GM12874 (cell line): ENCODE results near the gene KRT3.

Experiments used
- TF ChIP-seq, protein P1 (sequence below): IDR thresholded peaks from 2 replicates; pipeline ENCODE4 v1.5.1; 2011; ENCODE audit warnings: low read depth, mild to moderate bottlenecking, control low read depth, low read length, moderate library complexity; ENCODE audit not compliant: insufficient read depth

Gene KRT3

DNA sequence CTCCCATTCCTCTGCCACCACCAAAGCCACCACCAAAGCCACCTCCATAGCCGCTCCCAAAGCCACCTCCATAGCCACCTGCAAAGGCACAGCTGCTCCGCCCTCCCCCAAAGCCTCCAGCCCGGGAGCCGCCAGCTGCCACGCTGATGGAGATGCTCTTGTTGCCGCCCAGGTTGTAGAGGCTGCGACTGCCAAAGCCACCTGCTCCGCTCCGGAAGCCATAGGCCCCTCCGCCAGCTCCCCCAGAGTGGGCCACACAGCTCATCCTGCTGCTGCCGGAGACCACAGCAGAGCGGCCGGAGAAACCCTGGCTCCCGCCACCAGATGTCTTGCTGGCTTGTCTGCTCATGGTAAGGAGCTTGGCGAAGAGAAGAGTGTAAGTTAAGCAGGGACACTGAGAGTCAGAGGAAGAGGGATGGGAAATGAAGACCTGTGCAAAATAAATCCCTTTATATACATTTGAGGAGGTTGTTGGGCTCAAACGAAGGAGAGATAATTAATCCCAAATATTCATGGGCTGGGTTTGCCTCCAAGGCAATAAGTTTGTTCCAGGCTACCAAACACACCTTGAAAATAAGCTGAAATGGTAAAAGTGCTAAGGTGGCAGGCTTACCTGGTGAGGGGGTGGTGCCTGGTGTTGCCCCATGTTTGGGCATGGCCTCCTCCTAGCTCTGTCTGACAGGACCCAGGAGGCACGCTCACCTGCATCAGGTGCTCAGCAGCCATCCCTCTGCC lies at the start of gene KRT3:
TSS of gene KRT3 (minus strand) at position 424 of the 735 bp plus-strand sequence. CDS start at position 349, 75 bp downstream.
- TF ChIP-seq, protein P1, sequence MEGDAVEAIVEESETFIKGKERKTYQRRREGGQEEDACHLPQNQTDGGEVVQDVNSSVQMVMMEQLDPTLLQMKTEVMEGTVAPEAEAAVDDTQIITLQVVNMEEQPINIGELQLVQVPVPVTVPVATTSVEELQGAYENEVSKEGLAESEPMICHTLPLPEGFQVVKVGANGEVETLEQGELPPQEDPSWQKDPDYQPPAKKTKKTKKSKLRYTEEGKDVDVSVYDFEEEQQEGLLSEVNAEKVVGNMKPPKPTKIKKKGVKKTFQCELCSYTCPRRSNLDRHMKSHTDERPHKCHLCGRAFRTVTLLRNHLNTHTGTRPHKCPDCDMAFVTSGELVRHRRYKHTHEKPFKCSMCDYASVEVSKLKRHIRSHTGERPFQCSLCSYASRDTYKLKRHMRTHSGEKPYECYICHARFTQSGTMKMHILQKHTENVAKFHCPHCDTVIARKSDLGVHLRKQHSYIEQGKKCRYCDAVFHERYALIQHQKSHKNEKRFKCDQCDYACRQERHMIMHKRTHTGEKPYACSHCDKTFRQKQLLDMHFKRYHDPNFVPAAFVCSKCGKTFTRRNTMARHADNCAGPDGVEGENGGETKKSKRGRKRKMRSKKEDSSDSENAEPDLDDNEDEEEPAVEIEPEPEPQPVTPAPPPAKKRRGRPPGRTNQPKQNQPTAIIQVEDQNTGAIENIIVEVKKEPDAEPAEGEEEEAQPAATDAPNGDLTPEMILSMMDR: no peak

DNA sequence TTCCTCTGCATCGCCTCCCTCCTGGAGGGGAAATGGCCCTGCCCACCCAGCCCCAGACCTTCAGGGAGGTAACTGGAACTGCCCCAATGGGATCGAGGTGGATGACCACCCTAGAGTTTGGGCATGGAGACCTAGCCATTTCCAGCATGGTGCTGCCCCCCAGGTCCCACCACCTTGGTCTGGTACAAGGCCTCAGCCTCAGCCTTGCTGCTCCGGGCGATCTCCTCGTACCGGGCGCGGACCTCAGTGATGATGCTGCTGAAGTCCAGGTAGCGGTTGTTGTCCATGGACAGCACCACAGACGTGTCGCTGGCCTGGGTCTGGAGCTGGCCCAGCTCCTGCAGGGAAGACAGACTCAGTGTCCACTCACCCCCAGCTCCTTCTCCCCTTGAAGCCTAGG lies 48.5 kb upstream of the KRT3 start:
- TF ChIP-seq, protein P1: no peak

DNA sequence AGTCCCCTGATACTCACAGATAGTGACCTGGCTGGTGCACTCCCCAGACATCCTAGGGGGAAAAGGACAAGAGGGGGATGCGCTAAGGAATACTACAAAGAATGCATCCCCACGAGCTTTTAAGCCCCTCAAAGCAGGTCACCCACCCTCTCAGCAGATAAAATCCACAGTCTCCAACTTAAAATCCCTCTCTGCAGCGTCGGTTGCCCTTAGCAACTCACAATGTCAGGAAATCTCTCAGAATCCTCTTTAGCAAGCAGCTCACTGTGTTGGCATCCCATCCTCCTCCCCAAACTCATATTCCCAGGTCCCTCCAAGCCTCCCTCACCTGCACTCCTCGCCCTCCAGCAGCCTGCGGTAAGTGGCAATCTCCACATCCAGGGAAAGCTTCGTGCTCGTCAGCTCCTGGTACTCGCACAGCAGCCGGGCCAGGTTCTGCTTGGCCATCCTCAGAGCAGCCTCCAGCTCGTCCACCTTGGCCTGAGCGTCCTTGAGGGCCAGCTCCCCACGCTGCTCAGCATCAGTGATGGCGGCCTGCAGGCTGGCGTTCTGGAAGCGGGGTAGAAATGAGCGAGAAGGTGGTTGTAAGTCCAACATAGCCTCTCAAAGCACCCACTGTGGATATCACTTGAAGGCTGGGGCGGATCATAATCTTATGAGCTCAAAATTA lies 43.7 kb upstream of the KRT3 start:
- TF ChIP-seq, protein P1: no peak

DNA sequence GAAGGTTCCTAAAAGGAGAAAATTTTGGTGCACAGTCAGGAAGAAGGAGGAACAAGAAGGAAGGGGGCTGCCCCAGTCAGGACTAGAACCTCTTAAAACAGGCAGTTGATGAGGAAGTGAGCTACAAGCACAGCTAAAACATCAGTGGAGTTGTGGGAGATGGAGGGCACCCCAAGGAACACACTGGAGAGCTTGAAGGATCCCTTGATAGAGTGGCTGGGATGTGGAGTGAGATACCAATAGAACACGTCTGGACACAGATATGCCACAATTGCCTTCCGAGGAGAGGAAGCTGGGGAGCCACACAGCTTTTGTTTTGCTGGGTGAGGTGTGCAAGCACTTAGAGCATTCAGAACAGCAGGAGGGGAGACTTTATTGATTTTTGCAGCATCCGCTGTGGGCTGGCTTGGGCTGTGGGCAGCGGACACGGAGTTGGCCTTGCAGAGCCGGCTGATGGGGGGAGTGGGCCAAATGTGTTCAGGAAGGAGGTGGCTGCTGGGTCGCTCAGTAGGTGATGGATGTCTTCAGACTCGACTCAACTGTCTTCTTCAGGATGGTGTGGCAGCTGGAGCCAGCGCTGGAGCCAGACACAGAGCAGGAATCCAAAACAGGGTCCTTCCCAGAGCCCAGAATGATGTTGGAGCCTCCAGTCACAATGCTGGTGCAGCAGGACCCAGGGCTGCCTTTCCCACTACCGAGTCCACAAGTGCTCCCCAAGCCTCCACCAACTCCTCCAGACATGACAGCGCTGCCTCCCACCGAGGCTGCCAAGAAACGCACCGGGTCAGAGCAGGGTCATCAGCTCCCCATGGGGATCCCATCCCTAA lies 42.9 kb upstream of the KRT3 start:
- TF ChIP-seq, protein P1: no peak

DNA sequence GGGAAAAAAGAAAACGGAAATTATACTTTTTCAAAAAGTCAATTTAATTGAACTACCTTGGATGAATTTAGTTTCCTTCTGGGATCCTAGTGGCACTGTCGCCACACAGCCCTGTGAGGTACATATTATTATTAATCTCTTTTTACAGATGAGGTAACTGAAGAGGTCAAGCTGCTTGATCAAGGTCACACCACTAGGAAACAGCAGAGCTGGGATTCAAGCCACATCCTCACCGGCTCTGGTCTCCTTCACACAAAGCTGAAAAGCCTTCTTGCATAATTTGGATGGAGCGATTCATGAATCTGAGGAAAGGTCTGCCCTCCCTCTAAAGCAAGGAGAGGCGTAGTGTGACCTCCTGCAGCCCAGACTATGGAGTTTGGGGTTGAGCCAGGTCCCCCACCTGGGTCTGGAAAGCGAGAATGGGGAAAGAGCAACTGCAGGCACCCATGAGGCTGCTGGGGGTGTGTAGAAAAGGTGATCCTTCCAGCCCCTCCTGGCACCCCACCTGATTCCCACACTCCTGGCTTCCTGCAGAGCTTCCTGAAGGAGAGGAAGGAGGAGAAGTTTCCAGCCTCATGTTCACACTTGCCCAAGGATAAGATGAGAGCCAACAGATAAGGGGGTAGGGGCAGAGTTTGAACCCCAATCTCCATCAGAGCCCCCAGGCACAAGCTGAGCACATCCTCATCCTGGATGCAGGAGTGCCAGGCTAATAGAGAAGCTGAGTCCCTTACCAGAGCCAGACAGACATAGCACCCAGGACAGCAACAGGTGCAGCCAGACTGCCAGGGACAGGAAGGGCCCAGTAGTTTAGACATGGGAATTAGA lies 42.1 kb upstream of the KRT3 start:
- TF ChIP-seq, protein P1: no peak

DNA sequence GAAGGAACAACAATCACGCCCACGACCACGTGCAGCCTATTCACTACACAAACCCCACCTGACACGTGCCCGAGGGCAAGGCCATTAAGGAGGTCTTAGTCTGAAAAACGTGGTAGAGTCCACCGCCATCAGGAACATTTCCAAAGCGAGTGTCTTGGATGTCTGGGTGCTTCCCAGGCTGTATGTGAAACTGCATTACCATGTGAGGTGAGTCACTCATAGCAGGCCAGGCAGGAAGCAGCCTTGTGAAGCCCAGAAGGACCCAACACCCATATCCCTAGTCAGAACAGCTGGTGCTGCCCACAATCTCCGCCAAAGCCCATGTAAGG lies 41.5 kb upstream of the KRT3 start:
- TF ChIP-seq, protein P1: no peak
